ENCODE results near the gene IL3. TPM values are rescaled to one million over a fixed set of nuclear protein-coding genes. Genes with fewer than 3 reads are reported as not detected.

IL3 gene
- polyA plus RNA-seq, 3 donors = not detected

- DNase-seq (ENCODE audit: low read depth in 3 of 3, low spot score in 2 of 3) = no peak
Measured at GRCh38 chr5:132071338-132071707, 10.9 kb downstream of the IL3 start.

- DNase-seq (ENCODE audit: low read depth in 3 of 3, low spot score in 2 of 3) = no peak
Measured at GRCh38 chr5:132072070-132072469, 11.6 kb downstream of the IL3 start.

- no peak for DNase-seq (ENCODE audit: low read depth in 3 of 3, low spot score in 2 of 3)
Measured at GRCh38 chr5:132072528-132072927, 12.1 kb downstream of the IL3 start.

GRCh38 chr5:132073231-132074013 lies 13.0 kb downstream of the IL3 start, which contains the start of gene CSF2:
TSS of gene CSF2 (plus strand) at chr5:132073789. CDS start at chr5:132073824, 35 bp downstream.
- no peak for DNase-seq (ENCODE audit: low read depth in 3 of 3, low spot score in 2 of 3)

GRCh38 chr5:132074091-132074771 lies 13.8 kb downstream of the IL3 start:
- DNase-seq (ENCODE audit: low read depth in 3 of 3, low spot score in 2 of 3) = no peak

- DNase-seq (ENCODE audit: low read depth in 3 of 3, low spot score in 2 of 3) = no peak
Measured at GRCh38 chr5:132074772-132075718, 14.6 kb downstream of the IL3 start.

GRCh38 chr5:132075719-132076077 lies 15.2 kb downstream of the IL3 start:
- no peak for DNase-seq (ENCODE audit: low read depth in 3 of 3, low spot score in 2 of 3)

- DNase-seq (ENCODE audit: low read depth in 3 of 3, low spot score in 2 of 3) = no peak
Measured at GRCh38 chr5:132076202-132076830, 15.9 kb downstream of the IL3 start.

GRCh38 chr5:132076983-132077382 lies 16.5 kb downstream of the IL3 start:
- no peak for DNase-seq (ENCODE audit: low read depth in 3 of 3, low spot score in 2 of 3)

GRCh38 chr5:132079081-132079480 lies 18.6 kb downstream of the IL3 start:
- no peak for DNase-seq (ENCODE audit: low read depth in 3 of 3, low spot score in 2 of 3)

- DNase-seq (ENCODE audit: low read depth in 3 of 3, low spot score in 2 of 3) = no peak
Measured at GRCh38 chr5:132079619-132080018, 19.2 kb downstream of the IL3 start.

- DNase-seq (ENCODE audit: low read depth in 3 of 3, low spot score in 2 of 3) = no peak
Measured at GRCh38 chr5:132080595-132080994, 20.1 kb downstream of the IL3 start.

GRCh38 chr5:132081458-132081857 lies 21.0 kb downstream of the IL3 start:
- DNase-seq (ENCODE audit: low read depth in 3 of 3, low spot score in 2 of 3) = no peak

GRCh38 chr5:132082329-132083023 lies 22.0 kb downstream of the IL3 start:
- no peak for DNase-seq (ENCODE audit: low read depth in 3 of 3, low spot score in 2 of 3)

GRCh38 chr5:132083071-132083678 lies 22.7 kb downstream of the IL3 start:
- DNase-seq (ENCODE audit: low read depth in 3 of 3, low spot score in 2 of 3) = no peak

- no peak for DNase-seq (ENCODE audit: low read depth in 3 of 3, low spot score in 2 of 3)
Measured at GRCh38 chr5:132085686-132086085, 25.2 kb downstream of the IL3 start.

- DNase-seq (ENCODE audit: low read depth in 3 of 3, low spot score in 2 of 3) = no peak
Measured at GRCh38 chr5:132086277-132086794, 25.9 kb downstream of the IL3 start.

GRCh38 chr5:132087176-132087575 lies 26.7 kb downstream of the IL3 start:
- no peak for DNase-seq (ENCODE audit: low read depth in 3 of 3, low spot score in 2 of 3)

GRCh38 chr5:132087661-132088060 lies 27.2 kb downstream of the IL3 start:
- DNase-seq (ENCODE audit: low read depth in 3 of 3, low spot score in 2 of 3) = no peak
